ENCODE results near the gene CENPVL3.
"Not testable (repeated sequence)": the region's sequence is repeated elsewhere in the genome, so short reads cannot be mapped to it uniquely, and the experiment has no call there.

Gene CENPVL3

DNA sequence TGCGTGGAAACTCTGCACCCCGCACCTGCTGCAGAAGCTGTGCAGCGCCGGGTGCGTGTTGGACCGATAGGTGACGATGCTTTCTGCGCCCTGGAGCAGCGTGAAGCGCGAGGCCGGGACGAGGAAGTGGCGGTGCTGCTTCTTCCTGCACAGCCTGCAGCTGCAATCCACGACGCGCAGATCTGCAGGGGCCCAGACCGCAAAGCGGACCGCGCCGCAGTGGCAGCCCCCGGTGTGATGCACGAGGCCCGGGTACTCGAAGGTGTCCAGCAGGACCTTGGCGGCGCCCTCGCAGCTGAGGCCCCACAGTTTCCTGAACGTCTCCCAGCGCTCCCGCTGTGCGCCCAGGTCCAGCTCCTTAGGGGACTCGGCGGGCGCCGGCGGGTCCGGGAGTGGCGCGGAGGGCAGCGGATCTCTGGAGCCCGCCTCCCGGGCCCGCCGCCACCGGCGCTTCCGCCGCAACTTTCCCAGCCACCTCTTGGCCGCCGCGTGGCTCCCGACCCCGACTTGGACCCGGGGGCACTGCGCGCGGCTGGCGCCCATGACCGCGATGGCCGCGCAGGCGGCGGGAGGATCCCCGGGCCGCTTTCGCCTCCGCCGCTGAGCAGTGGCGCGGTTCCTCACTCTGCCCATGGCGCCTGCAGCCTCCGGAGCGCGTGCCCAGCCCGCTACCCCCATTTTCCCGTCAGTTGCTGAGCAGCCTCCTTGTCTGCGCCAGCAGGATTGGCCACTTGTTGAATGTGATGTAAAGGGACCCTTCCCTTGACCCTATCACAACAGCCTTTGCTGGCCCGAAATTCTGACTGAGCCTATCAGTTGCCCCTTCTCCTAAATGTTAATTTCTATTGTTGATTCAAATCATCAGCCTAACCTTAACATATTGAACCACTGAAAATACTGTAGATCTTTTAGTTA, at the start of gene CENPVL3:
TSS of gene CENPVL3 (minus strand) at position 672 of the 915 bp plus-strand sequence. CDS start at position 633, 39 bp downstream.
- DNase-seq: not testable (repeated sequence)

DNA sequence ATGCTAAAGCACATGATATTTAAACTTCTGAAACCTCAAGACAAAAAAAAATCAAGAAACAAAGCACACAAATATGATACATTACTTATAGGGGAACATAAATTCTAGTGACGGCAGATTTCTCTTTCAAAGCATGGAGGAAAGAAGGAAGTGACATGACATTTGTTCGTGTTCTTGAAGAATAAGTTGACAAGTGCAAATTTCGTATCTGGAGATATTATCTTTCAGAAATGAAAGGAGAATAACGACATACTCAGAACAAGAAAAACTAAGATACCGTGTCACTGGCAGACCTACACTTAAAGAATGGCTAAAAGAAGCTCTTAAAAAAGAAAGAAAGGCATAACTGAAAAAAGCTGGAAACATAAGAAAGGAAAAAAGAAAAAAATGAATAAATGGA, 47.3 kb upstream of the CENPVL3 start:
- no peak for DNase-seq

DNA sequence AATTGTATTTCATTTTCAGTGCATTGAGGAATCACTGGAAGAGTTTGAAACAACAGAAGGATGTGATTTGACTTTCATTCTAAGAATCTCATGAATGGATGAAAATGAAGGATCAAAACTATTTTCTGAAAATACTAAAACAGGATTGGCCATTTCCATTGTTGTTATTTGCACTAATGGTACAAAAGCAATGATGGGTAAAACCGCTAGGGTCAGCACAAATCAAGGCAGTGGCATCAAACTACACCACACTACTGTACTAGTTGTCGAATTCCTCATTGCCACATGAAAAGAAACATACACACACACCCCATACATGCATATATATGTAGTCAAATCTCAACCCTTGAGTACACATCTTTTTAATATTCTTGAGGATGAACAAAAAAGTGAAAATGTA, 24.7 kb upstream of the CENPVL3 start:
- no peak for DNase-seq

DNA sequence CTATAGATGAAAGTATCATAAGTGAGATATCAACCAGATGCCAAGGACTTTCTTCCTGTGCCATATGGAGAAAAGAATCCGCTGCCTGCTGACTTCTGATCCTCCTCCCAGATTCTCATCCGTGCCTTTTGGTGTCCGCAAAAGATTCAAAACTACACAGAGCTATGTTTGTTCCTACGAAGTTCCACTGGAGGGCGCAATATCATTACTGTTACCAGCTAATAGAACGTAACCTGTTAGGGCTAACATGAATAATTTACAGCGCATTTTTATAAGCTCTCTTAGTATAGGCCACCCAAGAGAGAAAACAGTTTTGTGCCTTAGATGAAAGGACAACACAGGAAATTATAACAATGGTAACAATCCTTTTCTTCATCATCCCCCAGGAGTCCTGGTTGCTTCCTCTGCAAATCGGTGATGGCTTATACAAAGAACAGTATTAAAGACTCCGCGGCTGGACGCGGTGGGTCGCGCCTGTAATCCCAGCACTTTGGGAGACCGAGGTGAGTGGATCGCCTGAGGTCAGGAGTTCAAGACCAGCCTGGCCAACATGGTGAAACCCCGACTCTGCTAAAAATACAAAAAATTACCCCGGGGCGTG, 22.8 kb upstream of the CENPVL3 start:
- DNase-seq: peak; percentile 51

DNA sequence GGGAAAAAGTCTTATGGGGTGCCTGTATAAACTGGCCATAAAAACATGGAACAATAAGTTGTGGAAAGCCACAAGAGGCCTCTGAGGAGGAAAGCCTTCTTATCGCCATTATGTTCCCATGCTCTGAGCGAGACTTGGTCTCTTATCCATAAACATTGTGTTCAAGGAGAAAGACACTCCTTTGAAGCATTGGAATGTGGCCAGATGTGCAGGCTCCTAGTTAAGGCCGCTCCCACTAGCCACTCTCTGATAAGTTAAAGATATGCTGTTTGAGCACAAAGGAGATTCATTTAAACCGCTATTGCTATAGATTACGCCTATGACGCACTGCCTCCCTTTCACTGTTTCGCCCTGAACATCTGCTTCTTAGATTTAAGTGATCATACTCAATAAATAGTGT, 17.8 kb upstream of the CENPVL3 start:
- DNase-seq: not testable (repeated sequence)

DNA sequence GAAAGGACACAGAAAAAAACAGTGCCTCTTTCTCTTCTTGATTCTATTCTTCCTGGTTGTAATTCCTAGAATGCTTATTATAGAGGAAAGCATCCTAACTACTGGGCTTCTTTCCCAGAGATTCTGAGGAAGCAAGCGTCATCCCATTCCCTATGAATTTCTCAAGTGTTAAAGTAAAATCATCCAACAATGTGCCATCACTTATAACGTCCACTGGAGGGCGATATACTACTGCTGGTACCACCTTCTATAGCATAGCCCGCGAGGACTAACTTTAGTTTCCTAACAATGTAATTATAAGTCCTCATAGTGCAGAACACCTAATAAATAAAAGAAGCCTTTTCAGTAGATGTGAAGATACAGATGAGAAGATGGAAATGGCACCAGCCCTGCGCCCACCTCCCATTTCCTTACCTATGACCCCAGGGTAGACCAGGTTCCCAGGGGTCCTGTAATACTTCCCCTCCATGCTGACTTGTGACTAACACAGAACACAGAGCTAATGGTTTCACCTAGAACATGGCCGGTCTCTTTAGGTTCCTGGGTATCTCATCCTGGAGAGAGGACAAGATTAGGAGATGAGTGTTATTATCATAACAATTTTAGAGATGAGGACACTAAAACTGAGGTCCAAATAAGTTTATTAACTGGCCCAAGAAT, 4.2 kb downstream of the CENPVL3 start:
- peak; percentile 33 for DNase-seq

DNA sequence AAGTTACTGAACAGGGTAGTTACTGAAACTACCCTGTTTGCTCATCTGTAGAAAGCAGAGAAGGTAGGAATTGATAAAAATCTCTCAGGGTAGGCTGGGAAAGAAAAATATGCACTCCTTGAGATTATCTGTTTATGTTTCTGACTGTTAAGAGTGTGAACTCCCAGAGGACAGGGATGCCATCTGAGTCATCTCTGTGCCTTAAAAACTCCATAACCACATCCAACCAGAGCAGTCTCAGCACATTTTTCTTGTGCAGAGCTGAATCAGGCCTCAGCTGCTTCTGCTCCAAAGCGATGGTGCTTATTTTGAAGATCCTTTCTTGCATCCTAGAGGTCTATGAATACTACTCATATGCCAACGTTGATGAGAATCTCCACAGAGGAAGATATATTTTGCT, 9.9 kb downstream of the CENPVL3 start:
- DNase-seq: no peak

DNA sequence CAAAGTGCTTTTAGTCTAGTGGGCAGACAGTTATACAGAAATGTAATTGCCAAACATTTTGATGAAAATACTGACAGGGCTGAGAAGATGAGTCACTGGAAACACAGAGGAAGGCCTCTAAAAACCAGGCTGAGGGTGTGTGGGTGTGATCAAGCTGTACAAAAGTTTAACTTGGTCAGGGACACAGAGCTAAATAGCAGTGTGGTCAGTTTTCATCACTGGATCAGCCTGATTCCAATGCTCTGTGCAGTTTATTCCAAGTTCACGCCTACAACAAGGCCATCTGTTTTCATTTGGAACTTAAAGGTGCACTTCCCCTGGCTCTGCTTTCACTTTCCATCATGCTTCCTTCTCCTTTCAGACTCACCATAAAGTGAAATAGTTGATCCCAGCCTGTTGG, 10.6 kb downstream of the CENPVL3 start:
- no peak for DNase-seq

DNA sequence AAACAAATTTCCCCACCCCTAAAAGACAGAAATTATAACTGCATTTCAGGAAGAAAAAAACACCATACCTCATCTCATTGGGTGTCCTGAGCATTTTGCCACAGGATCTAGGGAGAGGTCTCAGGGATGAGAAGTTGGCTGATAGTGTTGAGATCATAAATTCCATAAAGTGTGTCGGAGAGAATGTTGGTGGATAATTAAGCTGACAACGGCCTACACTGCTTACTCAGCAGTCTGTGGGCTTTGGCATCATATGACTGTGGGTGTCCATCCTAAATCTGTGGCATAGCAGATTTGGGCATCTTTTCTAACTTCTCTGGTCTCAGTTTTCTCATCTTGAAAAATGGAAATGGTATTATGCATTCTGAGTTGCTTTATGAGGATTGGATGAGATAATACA, 12.3 kb downstream of the CENPVL3 start:
- no peak for DNase-seq

DNA sequence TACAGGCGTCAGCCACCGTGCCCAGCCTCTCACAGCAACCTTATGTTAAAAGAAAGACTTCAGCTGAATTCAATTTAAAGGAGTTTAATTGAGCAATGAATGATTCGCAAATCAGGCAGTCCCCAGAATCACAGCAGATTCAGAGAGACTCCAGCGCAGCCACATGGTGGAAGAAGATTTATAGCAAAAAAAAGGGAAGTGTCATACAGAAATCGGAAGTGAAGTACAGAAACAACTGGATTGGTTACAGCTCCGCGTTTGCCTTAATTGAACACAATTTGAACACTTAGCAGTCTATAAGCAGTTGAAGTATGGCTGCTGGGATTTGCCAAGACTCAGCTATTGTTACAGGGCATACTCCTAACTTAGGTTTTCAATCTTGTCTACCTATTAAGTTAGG, 19.8 kb downstream of the CENPVL3 start:
- DNase-seq: peak; percentile 35

DNA sequence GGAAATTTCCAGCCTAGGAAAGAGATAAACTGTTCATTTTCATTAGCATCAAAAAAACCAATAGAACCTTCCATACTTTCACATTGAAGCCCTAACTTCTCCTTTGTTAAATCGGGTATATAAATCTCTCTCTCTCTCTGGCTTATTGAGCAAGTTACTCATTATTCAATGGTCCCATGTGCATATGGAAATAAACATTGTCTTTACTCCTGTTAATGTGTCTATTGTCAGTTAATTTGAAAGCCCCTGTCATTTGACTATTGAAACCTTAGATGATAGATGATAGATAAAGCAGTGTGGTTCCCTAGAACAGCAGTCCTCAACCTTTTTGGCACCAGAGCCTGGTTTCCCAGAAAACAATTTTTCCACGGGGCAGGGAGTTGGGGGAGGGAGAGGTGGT, 46.8 kb downstream of the CENPVL3 start:
- no peak for DNase-seq

DNA sequence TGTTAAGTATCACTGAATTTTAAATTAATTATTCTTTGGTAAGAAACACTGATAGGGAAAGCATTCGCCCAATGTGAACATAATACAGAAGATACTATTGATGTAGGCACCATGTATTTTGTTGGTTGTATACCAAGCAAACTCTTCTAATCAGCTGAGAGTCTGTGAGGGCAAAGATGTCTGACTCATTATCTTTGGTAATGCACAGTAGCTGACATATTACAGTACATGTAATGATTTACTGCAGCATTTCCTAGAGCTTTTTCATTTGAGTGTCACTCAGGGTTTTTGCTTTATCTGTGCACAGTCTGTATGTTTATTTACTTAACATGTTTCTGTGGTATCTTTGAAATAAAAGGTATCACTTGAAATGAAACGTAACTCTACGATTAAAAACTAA, 49.2 kb downstream of the CENPVL3 start:
- DNase-seq: no peak

DNA sequence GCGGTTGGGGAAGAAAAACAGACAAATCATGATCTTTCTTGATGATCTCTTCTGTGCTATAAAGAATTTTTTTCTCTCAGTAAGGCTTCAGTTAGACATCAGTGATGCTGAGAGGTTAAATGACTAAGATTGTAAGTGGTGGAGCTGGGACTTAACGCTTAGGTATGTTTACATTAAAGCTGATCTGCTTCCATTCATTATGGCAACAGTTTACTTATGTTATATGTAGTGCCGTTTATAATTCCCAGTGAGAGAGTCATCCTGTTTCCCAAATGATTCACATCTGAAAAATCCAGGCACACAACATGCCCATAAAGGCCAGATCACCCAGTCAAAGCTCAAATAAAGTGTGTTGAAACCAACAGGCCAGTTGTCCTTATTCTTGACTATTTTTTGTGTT, 50.1 kb downstream of the CENPVL3 start:
- no peak for DNase-seq

Measured in OCI-M1 (cell line).